ENCODE measurements around the gene EXD3.
"Not testable (repeated sequence)": the region's sequence is repeated elsewhere in the genome, so short reads cannot be mapped to it uniquely, and the experiment has no call there.

The EXD3 gene

GRCh38 chr9:137339045-137339907, 83.7 kb downstream of the EXD3 start:
- DNase-seq (ENCODE audit: low read depth), result no peak

- no peak for DNase-seq (ENCODE audit: low read depth)
These were observed 86.2 kb downstream of the EXD3 start for GRCh38 chr9:137336735-137337134.

GRCh38 chr9:137333016-137333671, 89.8 kb downstream of the EXD3 start:
- no peak for DNase-seq (ENCODE audit: low read depth)

GRCh38 chr9:137331929-137332328, 91.0 kb downstream of the EXD3 start:
- no peak for DNase-seq (ENCODE audit: low read depth)

- no peak for DNase-seq (ENCODE audit: low read depth)
These were observed 92.3 kb downstream of the EXD3 start for GRCh38 chr9:137330689-137331088.

GRCh38 chr9:137329590-137329989, 93.4 kb downstream of the EXD3 start:
- DNase-seq (ENCODE audit: low read depth), result not testable (repeated sequence)

- not testable (repeated sequence) for DNase-seq (ENCODE audit: low read depth)
These were observed 95.1 kb downstream of the EXD3 start for GRCh38 chr9:137327641-137328550.

GRCh38 chr9:137326445-137327065, 96.4 kb downstream of the EXD3 start:
- DNase-seq (ENCODE audit: low read depth), result no peak

- DNase-seq (ENCODE audit: low read depth), result no peak
These were observed 97.2 kb downstream of the EXD3 start for GRCh38 chr9:137325799-137326198.

GRCh38 chr9:137325124-137325523, 97.8 kb downstream of the EXD3 start:
- DNase-seq (ENCODE audit: low read depth), result no peak

- DNase-seq (ENCODE audit: low read depth), result no peak
These were observed 99.2 kb downstream of the EXD3 start for GRCh38 chr9:137323531-137324331.

- DNase-seq (ENCODE audit: low read depth), result no peak
These were observed 101.1 kb downstream of the EXD3 start for GRCh38 chr9:137321726-137322361.

- no peak for DNase-seq (ENCODE audit: low read depth)
These were observed 102.2 kb downstream of the EXD3 start for GRCh38 chr9:137320555-137321384.

GRCh38 chr9:137319739-137320551, 103.0 kb downstream of the EXD3 start:
- DNase-seq (ENCODE audit: low read depth), result no peak

- DNase-seq (ENCODE audit: low read depth), result no peak
These were observed 103.8 kb downstream of the EXD3 start for GRCh38 chr9:137319011-137319738.

GRCh38 chr9:137318602-137319001, 104.4 kb downstream of the EXD3 start:
- no peak for DNase-seq (ENCODE audit: low read depth)

GRCh38 chr9:137317718-137318511, 105.0 kb downstream of the EXD3 start:
- no peak for DNase-seq (ENCODE audit: low read depth)
